Mesodermal cell (in vitro differentiated cells): ENCODE results near the gene BIRC3.
"Not testable (repeated sequence)": the region's sequence is repeated elsewhere in the genome, so short reads cannot be mapped to it uniquely, and the experiment has no call there.

Experiments
- H3K27ac ChIP-seq: 2 replicates; pipeline ENCODE4 v1.7.0; 2013; ENCODE audit warnings: mild to moderate bottlenecking, low read depth, low read length, moderate library complexity; ENCODE audit not compliant: severe bottlenecking
- H3K36me3 ChIP-seq: 2 replicates; pipeline ENCODE4 v1.7.1; 2013; ENCODE audit warnings: mild to moderate bottlenecking, low read length, moderate library complexity; ENCODE audit not compliant: control insufficient read depth, insufficient read depth
- H3K4me1 ChIP-seq: one replicate; pipeline ENCODE4 v1.7.1; 2013; ENCODE audit warnings: mild to moderate bottlenecking, low read length; ENCODE audit not compliant: insufficient read depth, control insufficient read depth, poor library complexity, severe bottlenecking
- H3K4me3 ChIP-seq: 2 replicates; pipeline ENCODE4 v1.7.0; 2013; ENCODE audit warnings: low read length, control low read depth, mild to moderate bottlenecking; ENCODE audit not compliant: insufficient read depth, poor library complexity, severe bottlenecking; ENCODE audit errors: extremely low read depth
- H3K9me3 ChIP-seq: 2 replicates; pipeline ENCODE4 v1.7.1; 2013; ENCODE audit warnings: mild to moderate bottlenecking, low read length, moderate library complexity; ENCODE audit not compliant: control insufficient read depth
- WGBS, 2 experiments: methylation state at CpG; one replicate each; pipeline ENCODE4 v1.1.5; 2013; ENCODE audit warnings: missing lambda C conversion rate in 2 of 2; ENCODE audit not compliant: insufficient coverage in 2 of 2; 5-methylcytosine and 5-hydroxymethylcytosine counted together

The BIRC3 gene

DNA sequence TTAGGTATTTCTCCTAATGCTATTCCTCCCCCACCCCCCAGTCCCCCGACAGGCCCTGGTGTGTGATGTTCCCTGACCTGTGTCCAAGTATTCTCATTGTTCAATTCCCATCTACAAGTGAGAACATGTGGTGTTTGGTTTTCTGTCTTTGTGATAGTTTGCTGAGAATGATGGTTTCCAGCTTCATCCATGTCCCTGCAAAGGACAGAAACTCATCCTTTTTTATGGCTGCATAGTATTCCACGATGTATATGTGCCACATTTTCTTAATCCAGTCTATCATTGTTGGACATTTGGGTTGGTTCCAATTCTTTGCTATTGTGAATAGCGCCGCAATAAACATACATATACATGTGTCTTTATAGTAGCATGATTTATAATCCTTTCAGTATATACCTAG, 20.5 kb upstream of the BIRC3 start:
- H3K4me1 ChIP-seq, H3K9me3 ChIP-seq, H3K4me3 ChIP-seq, H3K36me3 ChIP-seq, H3K27ac ChIP-seq: not testable (repeated sequence)
- 83% methylated on average over 1 of the region's 4 CpGs; no CpG with 5 or more reads in 1 of the 2 experiments for WGBS, 2 experiments

DNA sequence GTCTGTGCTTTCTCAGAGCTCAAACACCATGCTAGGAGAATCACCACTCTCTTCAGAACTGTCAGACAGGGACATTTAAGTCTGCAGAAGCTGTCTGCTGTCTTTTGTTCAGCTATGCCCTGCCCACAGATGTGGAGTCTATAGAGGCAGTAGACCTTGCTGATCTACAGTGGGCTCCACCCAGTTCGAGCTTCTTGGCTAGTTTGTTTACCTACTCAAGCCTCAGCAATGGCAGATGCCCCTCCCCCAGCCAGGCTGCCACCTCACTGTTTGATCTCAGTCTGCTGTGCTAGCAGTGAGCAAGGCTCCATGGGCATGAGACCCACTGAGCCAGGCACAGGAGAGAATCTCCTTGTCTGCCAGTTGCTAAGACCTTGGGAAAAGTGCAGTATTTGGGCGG, 16.4 kb upstream of the BIRC3 start:
- 55 to 67% methylated on average over 2 of the region's 2 CpGs for WGBS, 2 experiments
- not testable (repeated sequence) for H3K4me1 ChIP-seq, H3K27ac ChIP-seq, H3K36me3 ChIP-seq, H3K9me3 ChIP-seq, H3K4me3 ChIP-seq

DNA sequence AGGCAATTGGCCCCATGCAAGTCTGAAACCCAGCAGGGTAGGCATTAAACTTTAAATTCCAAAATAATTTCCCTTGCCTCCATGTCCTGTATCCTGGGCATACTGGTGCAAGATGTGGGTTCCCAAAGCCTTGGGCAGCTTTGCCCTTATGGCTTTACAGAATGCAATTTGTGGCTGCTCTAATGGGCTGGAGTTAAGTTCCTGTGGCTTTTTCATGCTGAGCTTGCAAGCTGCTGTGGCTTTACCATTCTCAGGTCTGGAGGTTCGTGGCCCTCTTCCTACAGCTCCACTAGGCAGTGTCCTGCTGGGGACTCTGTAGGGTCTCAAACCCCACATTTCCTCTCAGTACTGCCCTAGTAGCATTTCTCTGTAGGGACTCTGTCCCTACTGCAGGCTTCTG, 15.0 kb upstream of the BIRC3 start:
- Histone ChIP-seq H3K27ac (no peak overlapping the region), H3K36me3 (no peaks in the 10 kb centered on the region), H3K4me1 (no peaks in the 10 kb centered on the region), H3K4me3 (no peak overlapping the region), H3K9me3 (peaks cover 5% of the 10 kb centered on the region)
- WGBS, 2 experiments: 82 to 86% methylated on average over 1 of the region's 1 CpG

DNA sequence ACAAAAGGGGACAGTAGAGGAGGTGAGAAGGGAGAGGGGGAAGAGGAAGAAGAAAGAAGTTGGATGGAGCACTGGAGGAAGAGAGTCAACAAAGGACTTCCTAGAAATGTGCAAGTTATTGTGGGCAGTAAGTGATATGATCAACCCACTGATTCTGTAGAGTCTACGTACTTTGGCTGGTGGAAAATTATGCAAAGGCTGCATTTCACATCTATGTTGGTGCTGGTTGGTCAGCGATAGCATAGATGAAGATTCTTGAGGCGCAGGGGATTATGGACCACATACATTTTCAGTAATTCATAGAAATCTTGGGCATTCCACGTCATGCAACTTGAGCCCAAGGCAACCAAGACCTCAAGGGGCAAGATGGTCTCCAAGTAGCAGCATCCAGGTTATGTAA, 12.6 kb upstream of the BIRC3 start:
- Histone ChIP-seq H3K36me3 (no peaks in the 10 kb centered on the region), H3K27ac (no peak overlapping the region), H3K4me3 (no peak overlapping the region), H3K9me3 (peaks cover 5% of the 10 kb centered on the region), H3K4me1 (no peaks in the 10 kb centered on the region)
- 93% methylated on average over 3 of the region's 4 CpGs for WGBS, 2 experiments

DNA sequence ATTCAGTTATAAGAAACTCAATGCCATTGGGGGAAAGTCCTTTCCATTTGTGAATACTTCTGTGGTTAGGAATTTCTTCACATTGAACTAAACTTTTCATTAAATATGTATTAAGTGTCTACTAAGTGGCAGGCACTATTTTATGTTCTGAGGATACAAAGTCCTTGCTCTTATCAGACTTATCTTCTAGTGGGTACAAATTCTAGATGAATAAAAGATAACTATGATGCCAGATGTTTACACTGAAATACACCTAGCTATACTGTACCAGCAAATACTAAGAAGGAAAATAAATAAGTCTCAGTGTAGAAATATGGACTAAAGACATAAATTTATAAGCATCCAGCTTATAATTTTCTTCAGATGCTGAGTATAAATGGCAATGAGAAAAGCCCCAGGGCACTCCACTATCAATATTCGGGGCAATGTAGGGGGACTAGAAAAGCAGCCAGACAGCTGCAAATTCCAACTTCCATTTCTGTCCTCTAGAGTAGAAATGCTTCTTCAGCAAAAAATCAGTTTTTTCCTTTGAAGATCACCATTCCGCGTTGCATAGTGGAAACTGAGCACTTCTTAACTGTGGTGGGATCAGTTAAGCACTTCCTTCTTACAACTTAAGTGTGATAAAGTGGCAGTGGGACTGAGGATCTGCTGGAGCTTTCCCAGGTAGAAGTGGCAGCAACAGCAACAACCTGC, 11.8 kb upstream of the BIRC3 start:
- 75 to 90% methylated on average over 1 to 2 of the region's 3 CpGs for WGBS, 2 experiments
- Histone ChIP-seq H3K4me1 (no peaks in the 10 kb centered on the region), H3K36me3 (no peaks in the 10 kb centered on the region)

DNA sequence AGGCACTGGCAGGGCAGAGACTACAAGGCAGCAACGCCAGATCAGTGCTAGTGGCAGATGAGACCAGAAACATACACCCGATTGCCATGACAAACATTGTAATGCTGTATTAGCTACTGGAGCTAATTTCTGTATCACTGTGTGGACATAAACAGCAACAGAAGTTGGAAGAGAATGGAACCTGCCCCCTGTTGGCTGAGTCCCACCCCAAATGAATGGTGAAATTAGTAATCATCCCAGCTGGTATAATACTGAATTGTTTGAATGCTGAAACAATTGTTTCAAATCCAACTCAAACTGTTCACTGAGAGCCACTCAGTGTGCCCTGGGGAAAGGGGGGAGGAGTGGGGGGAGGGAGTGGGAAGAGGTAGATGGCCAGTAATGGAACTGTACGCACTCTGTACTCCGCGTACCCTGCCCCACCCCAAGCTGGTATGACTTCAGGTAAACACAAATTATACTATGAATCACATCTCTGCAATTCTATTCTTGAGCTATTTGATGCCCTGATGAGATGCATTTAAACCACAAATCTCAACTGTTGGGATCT, 11.2 kb upstream of the BIRC3 start:
- Histone ChIP-seq H3K4me3 (no peak overlapping the region), H3K9me3 (peaks cover 5% of the 10 kb centered on the region), H3K27ac (no peak overlapping the region), H3K36me3 (no peaks in the 10 kb centered on the region), H3K4me1 (no peaks in the 10 kb centered on the region)
- 84 to 85% methylated on average over 4 of the region's 5 CpGs for WGBS, 2 experiments

More for the DNA sequence above, 11.8 kb upstream of the BIRC3 start:
- peaks cover 5% of the 10 kb centered on the region for H3K9me3 ChIP-seq
- no peak overlapping the region for H3K27ac ChIP-seq
- no peak overlapping the region for H3K4me3 ChIP-seq

DNA sequence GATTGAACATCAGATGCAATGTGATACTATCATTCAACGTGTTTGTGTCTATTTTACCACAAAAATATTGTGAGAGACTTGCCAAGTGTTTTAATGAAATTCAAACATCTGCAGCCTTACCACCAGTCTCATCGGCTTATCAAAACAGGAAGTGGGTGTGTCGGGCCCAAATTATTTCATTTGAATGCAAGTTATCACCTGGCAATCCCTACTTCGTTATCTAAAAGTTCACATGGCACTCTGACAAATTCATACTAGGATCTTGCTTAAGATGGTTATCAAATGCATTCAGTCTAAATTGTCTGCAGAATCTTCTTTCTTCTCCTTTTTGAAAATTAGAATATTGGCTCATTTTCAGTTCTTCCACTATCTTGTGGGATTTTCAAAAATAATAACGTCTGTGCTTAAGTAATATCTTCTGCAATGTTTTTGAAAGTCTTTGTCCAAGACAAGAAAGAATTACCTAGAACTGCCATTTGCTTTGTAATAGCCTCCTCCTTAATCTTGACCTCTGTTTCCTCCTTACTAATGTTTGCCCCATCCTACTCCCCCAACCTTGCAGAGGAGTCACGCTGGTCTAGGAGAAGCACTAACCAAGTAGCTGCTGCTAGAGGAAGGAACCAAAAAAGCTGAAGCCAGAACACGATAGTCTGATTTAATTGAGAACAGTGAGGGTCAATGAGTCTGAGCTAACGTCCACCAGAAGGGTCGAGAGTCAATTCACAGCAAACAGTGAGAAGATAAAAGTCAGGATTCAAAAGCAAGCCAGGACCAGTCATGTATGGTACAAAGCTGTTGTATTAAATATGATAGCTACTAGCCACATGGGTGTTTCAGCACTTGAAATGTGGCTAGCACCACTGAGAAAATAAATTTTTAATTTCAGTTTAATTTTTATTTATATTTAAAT, 10.2 kb upstream of the BIRC3 start:
- Histone ChIP-seq H3K4me3 (no peak overlapping the region), H3K4me1 (no peaks in the 10 kb centered on the region), H3K36me3 (no peaks in the 10 kb centered on the region), H3K9me3 (peaks cover 5% of the 10 kb centered on the region), H3K27ac (no peak overlapping the region)
- 84 to 89% methylated on average over 4 to 7 of the region's 9 CpGs for WGBS, 2 experiments

DNA sequence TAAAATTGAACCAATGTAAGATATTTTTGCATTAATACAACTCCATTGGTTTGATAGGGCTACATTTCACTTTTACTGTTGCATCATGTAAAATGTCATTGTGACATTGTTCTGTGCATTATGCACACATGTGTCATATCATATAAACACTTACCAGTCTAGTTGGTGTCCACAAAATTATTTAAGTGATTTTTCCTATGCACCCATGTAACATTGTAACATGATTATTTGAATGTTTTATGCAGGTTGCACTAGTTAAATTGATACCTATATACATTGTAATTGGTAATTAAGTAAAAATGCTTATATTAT, 9.6 kb upstream of the BIRC3 start:
- Histone ChIP-seq H3K4me1 (no peaks in the 10 kb centered on the region), H3K27ac (no peak overlapping the region), H3K4me3 (no peak overlapping the region), H3K36me3 (no peaks in the 10 kb centered on the region), H3K9me3 (peaks cover 2% of the 10 kb centered on the region)

DNA sequence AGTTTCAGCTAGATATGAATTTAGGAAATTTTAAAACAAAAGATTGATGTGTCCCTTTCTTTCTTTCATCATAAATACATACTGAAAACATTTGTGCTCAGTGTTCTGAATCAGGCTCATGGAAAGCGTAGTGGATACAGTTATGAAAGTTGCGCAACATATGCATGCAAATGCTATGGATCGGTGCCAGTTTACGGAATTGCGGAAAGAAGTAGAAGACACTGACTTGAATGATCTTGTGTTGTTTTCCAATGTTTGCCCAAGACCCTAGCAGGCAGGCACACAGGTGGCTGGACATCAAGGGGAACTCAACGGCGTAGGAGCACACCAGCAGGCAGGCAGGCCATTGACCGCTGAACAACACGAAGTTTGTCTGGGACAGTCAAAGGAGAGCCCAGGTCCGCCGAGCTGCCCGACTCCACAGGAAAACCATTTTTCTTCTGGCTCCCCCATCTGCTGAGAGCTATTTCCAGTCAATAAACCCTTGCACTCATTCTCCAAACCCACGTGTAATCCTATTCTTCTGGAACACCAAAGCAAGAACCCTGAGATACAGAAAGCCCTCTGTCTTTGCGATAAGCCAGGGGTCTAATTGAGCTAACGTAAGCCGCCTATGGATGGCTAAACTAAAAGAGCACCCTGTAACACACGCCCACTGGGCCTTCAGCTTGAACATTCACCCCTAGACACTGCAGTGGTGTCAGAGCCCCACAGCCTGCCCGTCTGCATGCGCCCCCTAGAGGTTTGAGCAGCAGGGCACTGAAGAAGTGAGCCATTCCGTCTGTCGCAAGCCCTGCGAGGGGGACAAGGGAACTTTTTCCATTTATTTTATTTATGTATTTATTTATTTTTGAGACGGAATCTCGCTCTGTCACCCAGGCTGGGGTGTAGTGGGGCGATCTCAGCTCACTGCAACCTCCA, 7.4 kb upstream of the BIRC3 start:
- no peaks in the 10 kb centered on the region for H3K9me3 ChIP-seq
- H3K36me3 ChIP-seq: no peaks in the 10 kb centered on the region
- H3K4me3 ChIP-seq: no peak overlapping the region
- no peak overlapping the region for H3K27ac ChIP-seq
- 88 to 91% methylated on average over 17 to 20 of the region's 25 CpGs for WGBS, 2 experiments
- no peaks in the 10 kb centered on the region for H3K4me1 ChIP-seq

DNA sequence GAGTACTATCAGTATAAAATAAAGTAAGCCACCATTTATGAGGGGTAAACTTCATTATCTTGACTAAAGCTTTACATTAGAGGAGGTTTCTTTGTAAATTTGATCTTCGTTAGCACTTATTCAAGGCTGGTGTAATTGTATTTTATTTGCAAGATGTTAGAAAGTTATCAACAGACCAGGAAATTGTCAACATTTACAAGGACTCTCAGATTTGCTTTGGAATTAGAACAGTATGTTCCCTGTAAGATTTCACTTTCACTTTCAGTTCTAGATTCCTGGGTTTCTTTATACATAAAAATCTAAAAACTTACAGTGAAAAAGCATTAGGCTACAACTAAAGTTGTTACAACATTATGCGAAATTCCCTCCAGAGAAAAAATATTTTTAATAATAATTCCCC, 4.6 kb upstream of the BIRC3 start:
- Histone ChIP-seq H3K27ac (no peak overlapping the region), H3K4me1 (no peaks in the 10 kb centered on the region), H3K4me3 (no peak overlapping the region), H3K36me3 (no peaks in the 10 kb centered on the region), H3K9me3 (no peaks in the 10 kb centered on the region)
- no CpG with 5 or more reads among the region's 2 CpGs for WGBS, 2 experiments
